GM23338 (cell line): ENCODE results near the gene KIF6. TPM values are rescaled to one million over a fixed set of nuclear protein-coding genes. Genes with fewer than 3 reads are reported as not detected.

Experiments used
- ATAC-seq: fragments of 200-7000 bp; cut with Tn5 transposase; 3 replicates; pipeline ENCODE4 v1.9.1; 2020
- DNase-seq: peaks from one replicate; pipeline ENCODE4 v3.0.0-alpha.2; 2015; ENCODE audit warnings: low spot score
- H2AFZ ChIP-seq: fragments of 200-600 bp; sonication (generic); 2 replicates; pipeline ENCODE4 v1.8.0; 2016; ENCODE audit warnings: antibody characterized with exemption, mild to moderate bottlenecking, moderate library complexity
- H3F3A ChIP-seq: fragments of 200-600 bp; sonication (generic); replicated peaks from 2 replicates; pipeline ENCODE4 v1.8.0; 2017; ENCODE audit warnings: antibody characterized with exemption, mixed run types, low read depth
- H3K27ac ChIP-seq: fragments of 200-600 bp; sonication (generic); 2 replicates; pipeline ENCODE4 v1.6.1; 2016; ENCODE audit warnings: low read depth
- H3K27me3 ChIP-seq: fragments of 200-600 bp; sonication (generic); 2 replicates; pipeline ENCODE4 v1.8.0; 2016; ENCODE audit warnings: mild to moderate bottlenecking, mixed run types, moderate library complexity; ENCODE audit not compliant: insufficient read depth
- H3K36me3 ChIP-seq: fragments of 200-600 bp; sonication (generic); 2 replicates; pipeline ENCODE4 v1.8.0; 2016; ENCODE audit warnings: mild to moderate bottlenecking; ENCODE audit not compliant: insufficient read depth
- H3K4me1 ChIP-seq: fragments of 200-600 bp; sonication (generic); 2 replicates; pipeline ENCODE4 v1.8.0; 2016; ENCODE audit warnings: mild to moderate bottlenecking, moderate library complexity; ENCODE audit not compliant: insufficient read depth
- H3K4me2 ChIP-seq: fragments of 200-600 bp; sonication (generic); 2 replicates; pipeline ENCODE4 v1.7.1; 2017; ENCODE audit warnings: mixed run types
- H3K4me3 ChIP-seq: fragments of 200-600 bp; sonication (generic); 2 replicates; pipeline ENCODE4 v1.6.1; 2016; ENCODE audit warnings: mixed run types
- H3K79me2 ChIP-seq: fragments of 200-600 bp; sonication (generic); replicated peaks from 2 replicates; pipeline ENCODE4 v1.8.0; 2017; ENCODE audit warnings: mild to moderate bottlenecking; ENCODE audit not compliant: insufficient read depth
- H3K9me2 ChIP-seq: fragments of 200-600 bp; sonication (generic); 2 replicates; pipeline ENCODE4 v1.8.0; 2017; ENCODE audit not compliant: insufficient read depth
- H4K20me1 ChIP-seq: fragments of 200-600 bp; sonication (generic); replicated peaks from 2 replicates; pipeline ENCODE4 v1.8.0; 2017; ENCODE audit warnings: mild to moderate bottlenecking; ENCODE audit not compliant: insufficient read depth
- H3K27ac Mint-ChIP-seq: 2 replicates; pipeline ENCODE4 v1.8.0; 2020; ENCODE audit warnings: inconsistent platforms, mild to moderate bottlenecking, moderate library complexity, mixed read lengths
- H3K27me3 Mint-ChIP-seq: 3 replicates; pipeline ENCODE4 v1.8.0; 2022; ENCODE audit warnings: low read depth, mild to moderate bottlenecking, moderate library complexity, mixed read lengths, inconsistent platforms; ENCODE audit not compliant: insufficient read depth, poor library complexity
- H3K36me3 Mint-ChIP-seq: 3 replicates; pipeline ENCODE4 v1.8.0; 2021; ENCODE audit warnings: low read depth, mild to moderate bottlenecking, inconsistent platforms, moderate library complexity, mixed read lengths
- H3K4me1 Mint-ChIP-seq: 3 replicates; pipeline ENCODE4 v1.8.0; 2020; ENCODE audit warnings: mild to moderate bottlenecking, inconsistent platforms, mixed read lengths
- H3K4me3 Mint-ChIP-seq: 3 replicates; pipeline ENCODE4 v1.8.0; 2021; ENCODE audit warnings: moderate library complexity, mild to moderate bottlenecking, inconsistent platforms, mixed read lengths
- H3K9me3 Mint-ChIP-seq: 3 replicates; pipeline ENCODE4 v1.8.0; 2020; ENCODE audit warnings: moderate library complexity, mild to moderate bottlenecking, inconsistent platforms, mixed read lengths
- CREB1 ChIP-seq: fragments of 250-450 bp; sonication (Bioruptor Pico); IDR thresholded peaks from 2 replicates; pipeline ENCODE4 v1.5.0; 2020; ENCODE audit warnings: low read depth, mild to moderate bottlenecking, moderate library complexity
- CTCF ChIP-seq, 2 experiments: fragments of 200-600 bp in 1 of 2; sonication (generic) in 1 of 2; conservative IDR thresholded peaks; 2 replicates each; pipeline versions ENCODE4 v1.5.1 to v1.6.1; 2016 to 2017; ENCODE audit warnings: antibody characterized with exemption in 2 of 2, low read depth in 2 of 2, mild to moderate bottlenecking in 2 of 2, moderate library complexity in 1 of 2
- ETS1 ChIP-seq: IDR thresholded peaks from 2 replicates; pipeline ENCODE4 v1.6.1; 2016; ENCODE audit warnings: antibody characterized with exemption
- EZH2 ChIP-seq: fragments of 200-600 bp; sonication (generic); IDR thresholded peaks from one replicate; pipeline ENCODE4 v1.8.0; 2017; ENCODE audit warnings: antibody characterized with exemption, mild to moderate bottlenecking, low read depth; ENCODE audit not compliant: unreplicated experiment
- EZH2phosphoT487 ChIP-seq: fragments of 200-600 bp; sonication (generic); IDR thresholded peaks from one replicate; pipeline ENCODE4 v1.8.1; 2018; ENCODE audit warnings: antibody characterized with exemption; ENCODE audit not compliant: unreplicated experiment
- JUNB ChIP-seq: IDR thresholded peaks from one replicate; pipeline ENCODE4 v1.6.1; 2016; ENCODE audit warnings: antibody characterized with exemption; ENCODE audit not compliant: unreplicated experiment
- NANOG ChIP-seq: IDR thresholded peaks from 2 replicates; pipeline ENCODE4 v1.6.1; 2016; ENCODE audit warnings: antibody characterized with exemption, borderline replicate concordance
- POLR2AphosphoS5 ChIP-seq: IDR thresholded peaks from 2 replicates; pipeline ENCODE4 v1.6.1; 2016; ENCODE audit warnings: antibody characterized with exemption, low read depth
- REST ChIP-seq: IDR thresholded peaks from one replicate; pipeline ENCODE4 v1.6.1; 2018; ENCODE audit warnings: antibody characterized with exemption; ENCODE audit not compliant: unreplicated experiment
- STAT1 ChIP-seq: IDR thresholded peaks from one replicate; pipeline ENCODE4 v1.6.1; 2016; ENCODE audit warnings: antibody characterized with exemption; ENCODE audit not compliant: unreplicated experiment
- ZNF114 ChIP-seq: fragments of 250-450 bp; sonication (Bioruptor Pico); IDR thresholded peaks from 2 replicates; pipeline ENCODE4 v1.5.0; 2020; ENCODE audit warnings: mild to moderate bottlenecking, moderate library complexity
- ZNF331 ChIP-seq: fragments of 250-450 bp; sonication (Bioruptor Pico); IDR thresholded peaks from 2 replicates; pipeline ENCODE4 v1.5.0; 2020; ENCODE audit warnings: low read depth, mild to moderate bottlenecking, moderate library complexity
- ZNF462 ChIP-seq: fragments of 250-450 bp; sonication (Bioruptor Pico); IDR thresholded peaks from 2 replicates; pipeline ENCODE4 v1.5.0; 2020; ENCODE audit warnings: mild to moderate bottlenecking, moderate library complexity
- polyA plus RNA-seq: library from polyadenylated mRNA; unstranded; fragments of >200 nt; fragmentation: Nextera tagmentation; extraction: Ambion mirVana; gene quantifications from 2 replicates; pipeline ENCODE4 v1.2.1, GENCODE V29; 2016
- total RNA-seq: library from RNA; depleted of rRNA; stranded (reverse); fragments of >200 nt; shearing (Covaris generic); gene quantifications from 2 replicates; pipeline ENCODE4 v1.2.3, GENCODE V29; 2014

KIF6 gene
- total and polyA plus RNA-seq, 2 experiments from 2014 or later: 0.87 to 1.7 TPM

GRCh38 chr6:39686976-39687375, 38.2 kb downstream of the KIF6 start:
- H3K36me3 ChIP-seq: no peaks in the 10 kb centered on the region
- H3K4me1 Mint-ChIP-seq: peaks cover 15% of the 10 kb centered on the region
- H3F3A ChIP-seq: no peaks in the 10 kb centered on the region
- H3K79me2 ChIP-seq: no peaks in the 10 kb centered on the region
- no peak overlapping the region for H3K27ac ChIP-seq
- no peaks in the 10 kb centered on the region for H3K36me3 Mint-ChIP-seq
- no peak overlapping the region for H3K4me3 ChIP-seq
- no peak overlapping the region for H2AFZ ChIP-seq
- H4K20me1 ChIP-seq: no peaks in the 10 kb centered on the region
- H3K9me3 Mint-ChIP-seq: no peaks in the 10 kb centered on the region
- no peak overlapping the region for H3K4me3 Mint-ChIP-seq
- TF ChIP-seq CTCF (conservative IDR thresholded peaks at IDR 0.05; ENCODE audit: low read depth in 2 of 2): no peak
- TF ChIP-seq REST: no peak
- TF ChIP-seq NANOG: no peak
- no peak for TF ChIP-seq ZNF462 (CRISPR knock-in tag)
- TF ChIP-seq ETS1: no peak
- TF ChIP-seq EZH2: no peak
- TF ChIP-seq ZNF114 (CRISPR knock-in tag): no peak
- TF ChIP-seq EZH2phosphoT487: no peak
- TF ChIP-seq JUNB: no peak
- TF ChIP-seq CREB1 (CRISPR knock-in tag): no peak
- no peak for TF ChIP-seq POLR2AphosphoS5
- TF ChIP-seq STAT1: no peak
- TF ChIP-seq ZNF331 (CRISPR knock-in tag): no peak
- DNase-seq (no peak), ATAC-seq (no peak)
- no peak overlapping the region for H3K4me2 ChIP-seq
- H3K4me1 ChIP-seq: peaks cover 6% of the 10 kb centered on the region; the same call in 1 of the 2 replicates
- H3K9me2 ChIP-seq: 0 out of 2 replicates have a peak, but pooled peaks cover 10% of the 10 kb centered on the region
- no peaks in the 10 kb centered on the region for H3K27me3 ChIP-seq
- H3K27me3 Mint-ChIP-seq: peaks cover 2% of the 10 kb centered on the region
- H3K27ac Mint-ChIP-seq: no peak overlapping the region
